ENCODE results near the gene XXYLT1.
"Not testable (repeated sequence)": the region's sequence is repeated elsewhere in the genome, so short reads cannot be mapped to it uniquely, and the experiment has no call there.

The XXYLT1 gene

GRCh38 chr3:195040094-195040493 lies 230.9 kb downstream of the XXYLT1 start:
- in situ Hi-C loops (cut with MboI; ENCODE audit: low sequenced_read_pairs), result no loop called here

DNA sequence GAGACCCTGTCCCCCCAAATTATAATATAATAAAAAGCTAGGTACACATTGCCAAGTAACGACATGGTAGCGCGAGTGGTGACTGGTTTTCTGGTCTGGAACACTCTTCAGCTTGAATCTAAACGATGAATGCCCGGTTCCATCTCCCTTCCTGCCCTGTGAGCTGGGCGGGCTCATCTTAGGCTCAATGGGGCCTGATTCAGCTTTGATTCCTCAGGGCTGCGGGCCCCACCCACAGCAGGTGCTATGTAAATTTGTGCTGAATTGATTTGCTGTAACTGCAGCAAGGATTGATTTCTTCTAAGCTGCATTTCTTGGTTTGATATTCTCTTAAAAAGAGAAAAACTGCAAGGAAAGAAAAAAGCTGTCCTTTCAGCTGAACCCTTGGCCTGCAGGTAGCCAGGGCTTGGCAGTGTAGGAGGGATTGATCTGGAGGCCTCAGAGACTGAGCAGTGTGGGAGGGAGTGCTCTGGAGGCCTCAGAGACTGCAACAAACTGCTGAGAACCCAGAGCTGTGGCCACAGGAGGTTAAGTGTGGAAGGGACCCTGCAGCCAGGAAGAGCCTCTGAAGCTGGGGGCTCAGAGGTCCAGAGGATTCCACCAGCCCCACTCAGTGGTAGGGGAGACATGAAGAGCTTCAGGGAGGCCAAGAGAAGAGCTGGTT lies 231.6 kb downstream of the XXYLT1 start:
- in situ Hi-C loops (cut with MboI; ENCODE audit: low sequenced_read_pairs), result no loop called here

- in situ Hi-C loops (cut with MboI; ENCODE audit: low sequenced_read_pairs), result no loop called here
These were observed 232.8 kb downstream of the XXYLT1 start for GRCh38 chr3:195038161-195038560.

DNA sequence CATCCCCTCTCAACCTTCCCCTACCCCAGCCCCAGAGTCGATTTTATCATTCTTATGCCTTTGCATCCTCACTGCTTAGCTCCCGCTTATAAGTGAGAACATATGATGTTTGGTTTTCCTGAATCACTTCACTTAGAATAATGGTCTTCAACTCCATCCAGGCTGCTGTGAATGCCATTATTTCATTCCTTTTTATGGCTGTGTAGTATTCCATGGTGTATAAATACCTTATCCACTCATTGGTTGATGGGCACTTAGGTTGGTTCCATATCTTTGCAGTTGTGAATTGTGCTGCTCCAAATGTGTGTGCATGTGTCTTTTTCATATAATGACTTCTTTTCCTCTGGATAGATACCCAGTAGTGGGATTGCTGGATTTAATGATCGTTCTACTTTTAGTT lies 233.4 kb downstream of the XXYLT1 start:
- in situ Hi-C loops (cut with MboI; ENCODE audit: low sequenced_read_pairs), result not testable (repeated sequence)

- in situ Hi-C loops (cut with MboI; ENCODE audit: low sequenced_read_pairs), result no loop called here
These were observed 234.0 kb downstream of the XXYLT1 start for GRCh38 chr3:195036974-195037373.

- in situ Hi-C loops (cut with MboI; ENCODE audit: low sequenced_read_pairs), result no loop called here
These were observed 234.4 kb downstream of the XXYLT1 start for GRCh38 chr3:195036574-195036973.

DNA sequence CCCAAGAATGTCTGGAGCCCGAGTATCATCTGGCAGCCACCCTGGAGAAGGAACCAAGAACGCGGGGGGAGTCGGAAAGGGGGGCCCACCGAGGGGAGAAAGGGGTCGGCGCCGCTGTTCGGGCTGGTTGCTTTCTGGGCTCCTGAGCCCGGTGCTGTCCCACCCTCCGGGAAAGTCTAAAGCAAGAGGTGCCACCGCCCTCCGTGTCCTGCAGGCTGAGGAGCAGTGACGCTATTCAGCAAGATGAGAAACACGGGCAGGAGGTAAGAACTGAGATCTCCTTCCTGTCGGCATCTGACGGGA lies 234.8 kb downstream of the XXYLT1 start:
- in situ Hi-C loops (cut with MboI; ENCODE audit: low sequenced_read_pairs), result no loop called here

GRCh38 chr3:195035345-195036202 lies 235.4 kb downstream of the XXYLT1 start:
- in situ Hi-C loops (cut with MboI; ENCODE audit: low sequenced_read_pairs), result no loop called here

GRCh38 chr3:195034541-195034940 lies 236.4 kb downstream of the XXYLT1 start:
- in situ Hi-C loops (cut with MboI; ENCODE audit: low sequenced_read_pairs), result no loop called here

GRCh38 chr3:195034101-195034500 lies 236.9 kb downstream of the XXYLT1 start:
- in situ Hi-C loops (cut with MboI; ENCODE audit: low sequenced_read_pairs), result no loop called here

GRCh38 chr3:195033531-195034091 lies 237.3 kb downstream of the XXYLT1 start:
- in situ Hi-C loops (cut with MboI; ENCODE audit: low sequenced_read_pairs), result no loop called here

GRCh38 chr3:195032955-195033354 lies 238.0 kb downstream of the XXYLT1 start:
- in situ Hi-C loops (cut with MboI; ENCODE audit: low sequenced_read_pairs), result no loop called here

GRCh38 chr3:195032106-195032759 lies 238.7 kb downstream of the XXYLT1 start:
- in situ Hi-C loops (cut with MboI; ENCODE audit: low sequenced_read_pairs), result no loop called here

DNA sequence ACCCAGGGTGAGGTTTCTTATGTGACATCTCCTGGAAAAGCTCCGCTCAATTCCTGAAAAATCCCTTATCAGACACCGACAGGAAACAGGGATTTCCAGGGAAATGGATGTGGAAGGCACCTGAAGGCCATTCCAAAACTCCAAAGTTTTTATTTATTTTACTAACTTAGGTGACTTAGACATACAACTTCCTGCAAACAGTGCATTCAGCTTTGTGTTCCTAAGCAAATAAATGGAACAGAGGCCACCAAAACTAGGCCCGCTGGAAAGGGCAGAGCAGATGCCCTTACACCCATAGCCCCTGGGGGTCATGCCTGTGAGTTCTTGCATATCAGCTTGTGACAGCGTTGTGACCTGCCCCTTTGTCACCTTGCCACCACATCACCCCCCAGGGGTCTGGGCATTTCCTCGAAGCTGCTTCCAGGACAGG lies 239.4 kb downstream of the XXYLT1 start:
- in situ Hi-C loops (cut with MboI; ENCODE audit: low sequenced_read_pairs), result no loop called here

- in situ Hi-C loops (cut with MboI; ENCODE audit: low sequenced_read_pairs), result no loop called here
These were observed 240.1 kb downstream of the XXYLT1 start for GRCh38 chr3:195030791-195031321.

DNA sequence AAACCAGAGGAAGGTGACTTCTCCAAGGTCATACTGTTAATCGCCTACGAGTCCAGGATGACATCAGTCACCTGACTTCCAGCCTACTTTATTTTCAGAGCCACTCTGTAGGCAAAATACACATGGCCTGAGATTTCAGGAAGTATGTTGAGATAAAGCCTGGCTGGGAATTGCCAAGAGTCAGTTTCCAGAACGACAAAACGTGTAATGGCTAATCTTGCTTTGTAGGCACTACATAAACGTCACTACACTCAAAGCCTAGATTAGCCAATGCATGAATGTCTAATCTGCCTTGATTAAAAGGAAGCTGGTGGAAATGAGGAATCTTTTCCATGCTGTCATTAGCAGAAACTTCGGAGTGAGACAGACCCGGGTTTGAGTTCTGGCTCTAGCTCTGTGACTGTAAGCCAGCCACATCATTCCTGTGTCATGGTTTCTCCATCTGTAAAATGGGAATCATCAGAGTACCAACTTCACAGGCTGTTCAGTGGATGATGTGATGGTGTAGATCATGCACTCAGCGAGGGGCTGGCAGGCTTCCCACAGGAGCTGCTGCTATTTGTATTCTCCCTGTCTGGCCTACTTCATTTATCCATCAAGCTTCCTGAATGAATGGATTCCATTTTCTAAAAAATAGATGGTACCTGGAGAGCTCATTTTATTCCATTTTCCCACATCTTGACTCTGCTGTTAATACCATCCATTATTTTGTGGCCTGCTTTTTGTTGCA lies 241.9 kb downstream of the XXYLT1 start:
- in situ Hi-C loops (cut with MboI; ENCODE audit: low sequenced_read_pairs), result no loop called here

GRCh38 chr3:195025884-195026200 lies 245.1 kb downstream of the XXYLT1 start:
- in situ Hi-C loops (cut with MboI; ENCODE audit: low sequenced_read_pairs), result no loop called here

DNA sequence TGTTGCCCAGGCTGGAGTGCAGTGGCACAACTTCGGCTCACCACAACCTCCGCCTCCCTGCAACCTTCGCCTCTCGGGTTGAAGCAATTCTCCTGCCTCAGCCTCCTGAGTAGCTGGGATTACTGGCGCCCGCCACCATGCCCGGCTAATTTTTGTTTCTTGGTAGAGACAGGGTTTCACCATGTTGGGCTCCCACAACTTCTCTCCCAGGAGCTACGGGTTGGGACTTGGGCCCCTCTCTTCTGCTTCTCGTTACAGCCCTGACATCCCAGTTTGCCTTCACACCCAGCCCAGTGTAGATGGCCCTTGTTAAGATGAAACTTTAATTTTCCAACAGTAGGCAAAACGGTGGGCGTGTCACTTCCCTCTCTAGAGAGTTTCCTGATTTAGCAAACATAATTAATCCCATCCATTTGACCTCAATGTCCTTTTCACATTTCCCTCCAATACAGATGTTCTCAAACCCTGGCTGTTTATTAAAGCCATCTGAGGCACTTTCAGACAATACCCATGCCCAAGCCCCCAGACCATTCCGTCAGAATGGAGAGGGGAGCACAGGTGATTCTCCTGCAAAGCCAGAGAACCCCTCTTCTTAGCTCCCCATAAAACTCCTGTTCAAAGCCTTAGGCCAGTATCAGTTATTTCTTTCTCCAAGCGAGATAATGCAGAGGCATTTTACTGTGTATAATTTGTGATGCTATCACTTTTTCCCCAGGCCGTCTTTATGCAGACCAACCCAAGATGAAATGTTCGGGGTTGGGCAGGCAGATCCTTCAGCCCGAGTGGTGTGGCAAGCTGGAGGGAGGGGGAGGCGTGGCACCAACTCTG lies 245.7 kb downstream of the XXYLT1 start:
- in situ Hi-C loops (cut with MboI; ENCODE audit: low sequenced_read_pairs), result no loop called here

DNA sequence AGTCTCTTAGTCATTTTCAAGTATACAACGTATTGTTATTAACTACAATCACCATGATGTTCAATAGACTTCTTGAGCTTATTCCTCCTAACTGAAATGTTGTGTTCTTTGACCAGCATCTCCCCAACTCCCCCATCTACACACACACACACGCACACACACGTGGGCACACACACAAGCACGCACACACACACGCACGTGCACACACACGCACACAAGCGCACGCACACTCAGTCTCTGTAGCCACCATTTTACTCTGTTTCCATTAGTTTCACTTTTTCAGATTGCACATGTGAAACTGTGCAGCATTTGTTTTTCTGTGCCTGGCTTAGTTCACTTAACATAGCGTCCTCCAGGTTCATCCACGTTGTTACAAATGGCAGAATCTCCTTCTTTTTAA lies 247.0 kb downstream of the XXYLT1 start:
- in situ Hi-C loops (cut with MboI; ENCODE audit: low sequenced_read_pairs), result no loop called here

DNA sequence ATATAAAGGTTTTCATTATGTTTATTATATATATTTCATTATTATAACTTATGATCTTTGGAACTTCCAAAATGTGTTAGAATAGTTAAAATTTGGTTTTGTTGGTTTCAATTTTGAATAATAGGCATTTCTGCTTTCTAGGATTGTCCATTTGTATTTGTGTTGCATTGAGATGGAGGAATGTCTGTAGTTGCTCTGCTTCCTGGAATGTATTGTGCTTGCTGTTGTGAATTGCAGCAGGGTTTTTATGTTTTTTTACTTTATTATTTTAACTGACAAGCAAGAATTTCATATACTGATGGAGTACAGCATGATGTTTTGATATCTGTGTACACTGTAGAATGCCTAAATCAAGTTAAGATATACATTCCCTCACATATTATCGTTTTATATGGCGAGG lies 247.4 kb downstream of the XXYLT1 start:
- in situ Hi-C loops (cut with MboI; ENCODE audit: low sequenced_read_pairs), result no loop called here

All from HL-60/S4 treated with phorbol 12-myristate 13-acetate at 8.2 ng/mL for 4 days and 3 days (cell line).